ENCODE measurements around the gene HELB.

- TF ChIP-seq REST (IDR thresholded peaks at IDR 0.05; ENCODE audit: insufficient read depth in 1 of 2, low read depth in 2 of 2, low read length in 2 of 2): no peak
- TF ChIP-seq POLR2AphosphoS5 (IDR thresholded peaks at IDR 0.05; ENCODE audit: low read depth, low read length): no peak
- TF ChIP-seq TAF1 (IDR thresholded peaks at IDR 0.05; ENCODE audit: borderline replicate concordance, insufficient read depth, low read length): no peak
Observed at GRCh38 chr12:66352197-66352596, 49.9 kb downstream of the HELB start.
